Panc1 (cell line): ENCODE measurements around the gene FAR2. TPM values are rescaled to one million over a fixed set of nuclear protein-coding genes. Genes with fewer than 3 reads are reported as not detected.

ENCODE experiments used
- ATAC-seq: fragments of 200-7000 bp; cut with Tn5 transposase; 2 replicates; pipeline ENCODE4 v1.9.1; 2020; ENCODE audit warnings: mild to moderate bottlenecking, moderate library complexity
- BruUV-seq: library from RNA; stranded (reverse); fragments of 400-500 nt; replicated peaks from 2 replicates; lab custom pipeline; 2021; lab: Mats Ljungman, UMichigan
- CTCF ChIA-PET: fragments of 300-600 bp; sonication (Branson Sonifier 250); formaldehyde crosslinking; loops from one replicate; lab custom pipeline; 2022; ENCODE audit warnings: antibody characterized with exemption; lab: Charles Lee
- POLR2A ChIA-PET: fragments of 300-600 bp; sonication (Branson Sonifier 250); formaldehyde crosslinking; loops from one replicate; lab custom pipeline; 2022; ENCODE audit warnings: antibody characterized with exemption; lab: Charles Lee
- DNase-seq: peaks from one replicate; pipeline ENCODE4 v3.0.0-alpha.2; 2010; ENCODE audit warnings: low read depth, low spot score
- H3K27ac ChIP-seq: 2 replicates; pipeline ENCODE4 v1.5.1; 2011; ENCODE audit warnings: mild to moderate bottlenecking, low read length, inconsistent platforms
- H3K27me3 ChIP-seq: fragments of 200-500 bp; sonication (Bioruptor generic); 2 replicates; pipeline ENCODE4 v1.6.0; 2014; ENCODE audit warnings: low read length, inconsistent platforms; ENCODE audit not compliant: control insufficient read depth, insufficient read depth
- H3K36me3 ChIP-seq: fragments of 200-500 bp; sonication (Bioruptor generic); 2 replicates; pipeline ENCODE4 v1.5.1; 2014; ENCODE audit warnings: inconsistent platforms, mild to moderate bottlenecking, low read length, moderate library complexity; ENCODE audit not compliant: control insufficient read depth, insufficient read depth
- H3K4me1 ChIP-seq: 2 replicates; pipeline ENCODE4 v1.5.1; 2011; ENCODE audit warnings: inconsistent platforms, mild to moderate bottlenecking, low read length, moderate library complexity; ENCODE audit not compliant: control insufficient read depth, insufficient read depth
- H3K4me3 ChIP-seq, 2 experiments: 2 replicates each; pipeline ENCODE4 v1.5.1; 2011 to 2012; ENCODE audit warnings: low read depth in 2 of 2, low read length in 2 of 2, mild to moderate bottlenecking in 2 of 2, inconsistent platforms in 1 of 2, moderate library complexity in 1 of 2
- H3K9me3 ChIP-seq: fragments of 200-500 bp; sonication (Bioruptor generic); 2 replicates; pipeline ENCODE4 v1.5.1; 2014; ENCODE audit warnings: low read depth, mild to moderate bottlenecking, inconsistent platforms, low read length, moderate library complexity; ENCODE audit not compliant: control insufficient read depth, insufficient read depth
- CTCF ChIP-seq: fragments of 450-650 bp; IDR thresholded peaks from 2 replicates; pipeline ENCODE4 v1.5.1; 2017; ENCODE audit warnings: mild to moderate bottlenecking
- POLR2AphosphoS5 ChIP-seq: IDR thresholded peaks from 2 replicates; pipeline ENCODE4 v1.6.1; 2012; ENCODE audit warnings: mild to moderate bottlenecking, low read depth, low read length, moderate library complexity
- REST ChIP-seq, 2 experiments: IDR thresholded peaks; 2 replicates each; pipeline ENCODE4 v1.6.1; 2011 to 2012; ENCODE audit warnings: low read depth in 2 of 2, control low read depth in 1 of 2, low read length in 1 of 2, mild to moderate bottlenecking in 1 of 2, moderate library complexity in 1 of 2; ENCODE audit not compliant: insufficient read depth in 1 of 2
- SIN3A ChIP-seq: IDR thresholded peaks from 2 replicates; pipeline ENCODE4 v1.6.1; 2012; ENCODE audit warnings: low read depth, mild to moderate bottlenecking, low read length, moderate library complexity, borderline replicate concordance; ENCODE audit not compliant: insufficient read depth
- TCF7L2 ChIP-seq: IDR thresholded peaks from 2 replicates; pipeline ENCODE4 v1.6.1; 2011; ENCODE audit warnings: mild to moderate bottlenecking, low read depth, low read length, inconsistent platforms
- in situ Hi-C: cut with HindIII; loops from 2 replicates; pipeline ENCODE4 v1.10.0; 2016; ENCODE audit warnings: low sequenced_read_pairs, low pct_unique_long_range_greater_than_20kb
- intact Hi-C: fragments of 100-400 bp; cut with micrococcal nuclease; formaldehyde crosslinking; loops from one replicate; pipeline ENCODE4 v1.10.0; 2022; ENCODE audit not compliant: unreplicated experiment
- total RNA-seq: library from RNA; stranded (reverse); gene quantifications from one replicate; pipeline ENCODE4 v1.2.1, GENCODE V29; 2021; ENCODE audit not compliant: unreplicated experiment

The FAR2 gene
- total RNA-seq, 1 experiment from 2014 or later, result 6.2 TPM

- no peak for DNase-seq
- BruUV-seq, result no TSS peak
- H3K4me1 ChIP-seq, result peaks cover 3% of the 10 kb centered on the region; the same call in 1 of the 2 replicates
- intact Hi-C loops, result no loop called here
- H3K4me3 ChIP-seq, result no peak overlapping the region
- ChIA-PET POLR2A (no interaction called here), CTCF (no interaction called here)
- no peak for ATAC-seq
- in situ Hi-C loops, result no loop called here
- H3K27me3 ChIP-seq, result peaks cover 10% of the 10 kb centered on the region; the same call in 1 of the 2 replicates
- TF ChIP-seq REST (IDR thresholded peaks at IDR 0.05; ENCODE audit: insufficient read depth in 1 of 2, low read depth in 2 of 2, low read length in 1 of 2) (no peak), CTCF (no peak), SIN3A (no peak), TCF7L2 (no peak), POLR2AphosphoS5 (no peak)
- H3K9me3 ChIP-seq, result no peaks in the 10 kb centered on the region
- no peak overlapping the region for H3K27ac ChIP-seq
- H3K36me3 ChIP-seq, result no peaks in the 10 kb centered on the region
Observed at GRCh38 chr12:29146196-29146595, 2.9 kb upstream of the FAR2 start.

- 0 out of 2 replicates have a peak overlapping the region, but pooled peaks have one; percentile 0 for H3K27ac ChIP-seq
- ATAC-seq, result no peak
- TF ChIP-seq SIN3A (no peak), TCF7L2 (no peak), CTCF (no peak), REST (IDR thresholded peaks at IDR 0.05; ENCODE audit: insufficient read depth in 1 of 2, low read depth in 2 of 2, low read length in 1 of 2) (no peak), POLR2AphosphoS5 (no peak)
Observed at GRCh38 chr12:29147731-29148595, 1.1 kb upstream of the FAR2 start.

More at GRCh38 chr12:29147731-29148595, 1.1 kb upstream of the FAR2 start:
- ChIA-PET CTCF (no interaction called here), POLR2A (interaction anchor here (0.6 kb wide), 1 partner anchor 1416 kb away, joined by 4 read pairs; no protein-coding TSS in a partner anchor)
- peaks cover 10% of the 10 kb centered on the region; the same call in 1 of the 2 replicates for H3K27me3 ChIP-seq
- intact Hi-C loops (no loop called here), in situ Hi-C loops (no loop called here)
- peak overlapping the region; percentile 58 to 64 for H3K4me3 ChIP-seq
- DNase-seq, result no peak
- H3K36me3 ChIP-seq, result no peaks in the 10 kb centered on the region
- peaks cover 3% of the 10 kb centered on the region; the same call in 1 of the 2 replicates for H3K4me1 ChIP-seq
- no peaks in the 10 kb centered on the region for H3K9me3 ChIP-seq
- BruUV-seq, result no TSS peak
